DOHH2 (cell line): Measurements from ENCODE around the gene SPATA12.

ENCODE experiments used
- EZH2phosphoT487 ChIP-seq: fragments of 200-600 bp; sonication (generic); IDR thresholded peaks from 2 replicates; pipeline ENCODE4 v1.6.1; 2017; ENCODE audit warnings: borderline replicate concordance, mild to moderate bottlenecking, antibody characterized with exemption, low read length, moderate library complexity, mixed read lengths
- TF ChIP-seq, protein P1 (sequence below): fragments of 200-600 bp; sonication (generic); IDR thresholded peaks from one replicate; pipeline ENCODE4 v1.5.1; 2014; ENCODE audit warnings: antibody characterized with exemption, mild to moderate bottlenecking, low read depth, low read length; ENCODE audit not compliant: poor library complexity, severe bottlenecking

- TF ChIP-seq, protein P1, sequence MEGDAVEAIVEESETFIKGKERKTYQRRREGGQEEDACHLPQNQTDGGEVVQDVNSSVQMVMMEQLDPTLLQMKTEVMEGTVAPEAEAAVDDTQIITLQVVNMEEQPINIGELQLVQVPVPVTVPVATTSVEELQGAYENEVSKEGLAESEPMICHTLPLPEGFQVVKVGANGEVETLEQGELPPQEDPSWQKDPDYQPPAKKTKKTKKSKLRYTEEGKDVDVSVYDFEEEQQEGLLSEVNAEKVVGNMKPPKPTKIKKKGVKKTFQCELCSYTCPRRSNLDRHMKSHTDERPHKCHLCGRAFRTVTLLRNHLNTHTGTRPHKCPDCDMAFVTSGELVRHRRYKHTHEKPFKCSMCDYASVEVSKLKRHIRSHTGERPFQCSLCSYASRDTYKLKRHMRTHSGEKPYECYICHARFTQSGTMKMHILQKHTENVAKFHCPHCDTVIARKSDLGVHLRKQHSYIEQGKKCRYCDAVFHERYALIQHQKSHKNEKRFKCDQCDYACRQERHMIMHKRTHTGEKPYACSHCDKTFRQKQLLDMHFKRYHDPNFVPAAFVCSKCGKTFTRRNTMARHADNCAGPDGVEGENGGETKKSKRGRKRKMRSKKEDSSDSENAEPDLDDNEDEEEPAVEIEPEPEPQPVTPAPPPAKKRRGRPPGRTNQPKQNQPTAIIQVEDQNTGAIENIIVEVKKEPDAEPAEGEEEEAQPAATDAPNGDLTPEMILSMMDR, result no peak
- TF ChIP-seq EZH2phosphoT487, result no peak
Measured at GRCh38 chr3:57062101-57062631, 1.7 kb downstream of the SPATA12 start.
